Left ventricle myocardium inferior (tissue), 1 donor: ENCODE results near the gene NR1H4. TPM values are rescaled to one million over a fixed set of nuclear protein-coding genes. Genes with fewer than 3 reads are reported as not detected.

Experiments used
- DNase-seq: peaks from one replicate; pipeline ENCODE4 v3.0.0-alpha.2; 2020
- H3K27ac ChIP-seq: fragments of 200-600 bp; replicated peaks from 2 replicates; pipeline ENCODE4 v1.8.0; 2021
- H3K27me3 ChIP-seq: fragments of 200-600 bp; 2 replicates; pipeline ENCODE4 v1.8.0; 2021; ENCODE audit warnings: low read depth
- H3K36me3 ChIP-seq: fragments of 200-600 bp; 2 replicates; pipeline ENCODE4 v1.8.0; 2021
- H3K4me1 ChIP-seq: fragments of 200-600 bp; 2 replicates; pipeline ENCODE4 v1.8.0; 2021
- H3K4me3 ChIP-seq: fragments of 200-600 bp; 2 replicates; pipeline ENCODE4 v1.8.0; 2021; ENCODE audit warnings: mild to moderate bottlenecking, moderate library complexity
- H3K9me3 ChIP-seq: fragments of 200-600 bp; replicated peaks from 2 replicates; pipeline ENCODE4 v1.8.0; 2021
- CTCF ChIP-seq: fragments of 200-600 bp; IDR thresholded peaks from 2 replicates; pipeline ENCODE4 v1.8.0; 2021; ENCODE audit warnings: antibody characterized with exemption, mild to moderate bottlenecking, borderline replicate concordance
- intact Hi-C: fragments of 100-400 bp; cut with micrococcal nuclease; formaldehyde crosslinking; loops from one replicate; pipeline ENCODE4 v1.11.0; 2022
- total RNA-seq: library from RNA; stranded (reverse); fragmentation: NEBNext Ultra II Directional; extraction: Animal tissue kit (Norgen Biotek cat#: 25700); gene quantifications from one replicate; pipeline ENCODE4 v1.2.1, GENCODE V29; 2021
- donor health status: DM: no; HTN: yes; CAD: no; lungs with severe emphysema.

Gene NR1H4
- total RNA-seq, 1 donor from 2014 or later, result not detected

DNA sequence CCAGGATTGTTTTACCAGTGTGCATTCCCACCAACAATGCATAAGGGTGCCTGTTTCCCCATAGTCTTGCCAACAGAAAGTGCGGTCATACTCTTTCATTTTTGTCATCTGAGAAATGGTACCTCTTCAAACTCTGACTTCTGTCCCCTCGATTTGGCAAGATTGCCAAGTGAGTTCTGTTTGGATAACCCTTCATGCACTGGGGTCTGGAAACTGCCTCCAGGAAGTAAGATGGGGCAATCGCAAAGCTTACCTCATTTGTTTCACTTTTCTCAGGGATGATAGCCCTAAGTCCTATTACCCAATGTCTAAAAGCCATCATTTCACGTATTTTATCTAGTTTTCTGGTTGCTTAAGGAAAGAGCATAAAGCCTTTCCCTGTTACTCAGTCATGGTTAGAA, 28.6 kb upstream of the NR1H4 start:
- H3K27ac ChIP-seq, result no peak overlapping the region
- intact Hi-C loops, result no loop called here
- no peaks in the 10 kb centered on the region for H3K4me1 ChIP-seq
- no peaks in the 10 kb centered on the region for H3K9me3 ChIP-seq
- no peak for TF ChIP-seq CTCF
- DNase-seq, result no peak
- no peak overlapping the region for H3K4me3 ChIP-seq
- H3K36me3 ChIP-seq, result no peaks in the 10 kb centered on the region
- peaks cover 27% of the 10 kb centered on the region for H3K27me3 ChIP-seq

GRCh38 chr12:100447381-100447780, 26.3 kb upstream of the NR1H4 start:
- H3K36me3 ChIP-seq, result no peaks in the 10 kb centered on the region
- no peaks in the 10 kb centered on the region for H3K4me1 ChIP-seq
- H3K9me3 ChIP-seq, result no peaks in the 10 kb centered on the region
- no peak for DNase-seq
- peaks cover 29% of the 10 kb centered on the region for H3K27me3 ChIP-seq
- intact Hi-C loops, result no loop called here
- no peak overlapping the region for H3K27ac ChIP-seq
- no peak for TF ChIP-seq CTCF
- H3K4me3 ChIP-seq, result no peak overlapping the region

GRCh38 chr12:100448656-100449055, 25.0 kb upstream of the NR1H4 start:
- no peaks in the 10 kb centered on the region for H3K4me1 ChIP-seq
- no peaks in the 10 kb centered on the region for H3K9me3 ChIP-seq
- no peak for DNase-seq
- H3K36me3 ChIP-seq, result no peaks in the 10 kb centered on the region
- H3K27ac ChIP-seq, result no peak overlapping the region
- intact Hi-C loops, result no loop called here
- H3K27me3 ChIP-seq, result peaks cover 29% of the 10 kb centered on the region
- TF ChIP-seq CTCF, result no peak
- no peak overlapping the region for H3K4me3 ChIP-seq

DNA sequence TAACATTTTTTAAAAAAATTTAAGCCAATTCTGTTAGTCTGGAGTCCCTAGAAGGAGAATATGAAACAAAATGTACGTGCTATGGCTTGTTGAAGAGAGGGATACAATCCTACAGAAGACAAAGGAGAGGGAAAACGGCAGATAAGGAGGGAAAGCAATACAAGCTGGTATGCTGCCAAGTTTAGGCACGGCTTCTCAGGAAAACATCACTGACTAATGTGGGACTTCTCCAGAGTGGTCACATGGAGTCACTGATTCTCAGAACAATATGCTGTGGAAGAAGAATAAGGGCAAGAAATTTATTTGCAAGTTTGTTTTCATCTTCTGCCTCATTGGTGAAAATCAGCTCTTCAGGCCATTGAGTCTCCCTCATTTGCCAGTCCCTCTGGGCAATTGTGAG, 22.9 kb upstream of the NR1H4 start:
- intact Hi-C loops, result no loop called here
- Histone ChIP-seq H3K4me3 (no peak overlapping the region), H3K4me1 (no peaks in the 10 kb centered on the region), H3K9me3 (no peaks in the 10 kb centered on the region), H3K36me3 (no peaks in the 10 kb centered on the region), H3K27me3 (peaks cover 29% of the 10 kb centered on the region), H3K27ac (no peak overlapping the region)
- no peak for TF ChIP-seq CTCF
- DNase-seq, result no peak

DNA sequence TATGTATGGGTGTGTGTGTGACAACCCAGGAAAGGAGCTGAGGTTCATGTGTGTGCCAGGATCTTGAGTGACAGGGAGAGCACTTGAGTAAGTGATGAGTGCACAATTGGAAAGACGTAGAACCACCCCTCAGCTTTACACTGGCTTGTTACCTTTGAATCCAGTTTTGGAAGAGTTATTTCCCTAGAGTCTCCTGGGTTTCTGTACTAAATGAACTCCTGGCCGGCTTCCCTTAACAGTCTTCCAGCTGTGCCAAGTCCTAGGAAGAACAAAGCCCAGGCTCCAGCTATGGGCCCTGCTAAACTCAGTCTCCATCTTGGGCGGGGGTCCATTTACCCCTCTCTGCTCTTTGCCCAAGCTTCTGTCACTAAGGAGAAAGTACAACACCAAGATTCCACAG, 19.7 kb upstream of the NR1H4 start:
- Histone ChIP-seq H3K27me3 (peaks cover 14% of the 10 kb centered on the region), H3K4me1 (no peaks in the 10 kb centered on the region), H3K9me3 (no peaks in the 10 kb centered on the region), H3K27ac (no peak overlapping the region), H3K36me3 (no peaks in the 10 kb centered on the region), H3K4me3 (no peak overlapping the region)
- intact Hi-C loops, result no loop called here
- TF ChIP-seq CTCF, result no peak
- no peak for DNase-seq

GRCh38 chr12:100455896-100456295, 17.8 kb upstream of the NR1H4 start:
- H3K4me3 ChIP-seq, result no peak overlapping the region
- H3K4me1 ChIP-seq, result no peaks in the 10 kb centered on the region
- no peaks in the 10 kb centered on the region for H3K27me3 ChIP-seq
- intact Hi-C loops, result no loop called here
- no peak for TF ChIP-seq CTCF
- H3K27ac ChIP-seq, result no peak overlapping the region
- H3K9me3 ChIP-seq, result no peaks in the 10 kb centered on the region
- DNase-seq, result no peak
- no peaks in the 10 kb centered on the region for H3K36me3 ChIP-seq
